Gastroesophageal sphincter (tissue), 4 donors: ENCODE measurements around the gene GLOD5. TPM values are rescaled to one million over a fixed set of nuclear protein-coding genes. Genes with fewer than 3 reads are reported as not detected.

Source experiments
- ATAC-seq: fragments of 150-250 bp; one replicate; pipeline ENCODE4 v1.9.1; 2016; ENCODE audit warnings: mild to moderate bottlenecking, moderate library complexity
- H3K27ac ChIP-seq, 4 donors: fragments of 200-600 bp; sonication (generic) in 3 of 4; 1 replicate in 3 of 4; 2 replicates in 1 of 4; pipeline ENCODE4 v1.5.1; 2016 to 2019
- H3K27me3 ChIP-seq: fragments of 200-600 bp; sonication (generic); one replicate; pipeline ENCODE4 v1.5.1; 2019
- H3K36me3 ChIP-seq, 2 donors: fragments of 200-600 bp; sonication (generic); one replicate each; pipeline ENCODE4 v1.5.1; 2019; ENCODE audit warnings: control low read depth in 1 of 2
- H3K4me1 ChIP-seq, 3 donors: fragments of 200-600 bp; sonication (generic); 1 replicate in 2 of 3; 2 replicates in 1 of 3; pipeline ENCODE4 v1.5.1; 2016 to 2019; ENCODE audit warnings: control low read depth in 2 of 3
- H3K4me3 ChIP-seq, 2 donors: fragments of 200-600 bp; sonication (generic); one replicate each; pipeline ENCODE4 v1.5.1; 2019; ENCODE audit warnings: mild to moderate bottlenecking in 1 of 2, moderate library complexity in 1 of 2
- H3K9me3 ChIP-seq, 3 donors: fragments of 200-600 bp; sonication (generic); one replicate each; pipeline ENCODE4 v1.5.1; 2017 to 2019; ENCODE audit warnings: control low read depth in 2 of 3
- CTCF ChIP-seq, 4 experiments: fragments of 200-600 bp in 2 of 4; fragments of 450-650 bp in 2 of 4; sonication (generic) in 1 of 4; IDR thresholded peaks; one replicate each; pipeline ENCODE4 v1.5.1; 2017 to 2019; ENCODE audit warnings: antibody characterized with exemption in 4 of 4, mild to moderate bottlenecking in 2 of 4, moderate library complexity in 2 of 4
- EP300 ChIP-seq: sonication (generic); formaldehyde crosslinking; IDR thresholded peaks from one replicate; pipeline ENCODE4 v1.6.1; 2017; ENCODE audit warnings: antibody characterized with exemption, mild to moderate bottlenecking
- POLR2A ChIP-seq, 2 donors: fragments of 450-650 bp; IDR thresholded peaks; one replicate each; pipeline ENCODE4 v1.6.1; 2017; ENCODE audit warnings: antibody characterized with exemption in 2 of 2, mild to moderate bottlenecking in 2 of 2, moderate library complexity in 1 of 2
- POLR2AphosphoS5 ChIP-seq: sonication (generic); formaldehyde crosslinking; IDR thresholded peaks from one replicate; pipeline ENCODE4 v1.6.1; 2017; ENCODE audit warnings: antibody characterized with exemption
- WGBS, 2 donors: methylation state at CpG; one replicate each; pipeline ENCODE4 v1.1.5; 2018; ENCODE audit warnings: low coverage in 1 of 2; 5-methylcytosine and 5-hydroxymethylcytosine counted together
- total RNA-seq, 4 donors: library from RNA; depleted of rRNA; stranded (reverse); fragments of >200 nt; gene quantifications; one replicate each; pipeline ENCODE4 v1.1.0, GENCODE V29; 2016

Gene GLOD5
- total RNA-seq, 4 donors from 2014 or later: not detected

- TF ChIP-seq POLR2A (IDR thresholded peaks at IDR 0.05) (no peak), POLR2AphosphoS5 (no peak), CTCF (IDR thresholded peaks at IDR 0.05) (no peak), EP300 (no peak)
- peaks cover 7% of the 10 kb centered on the region for H3K27me3 ChIP-seq
- no peaks in the 10 kb centered on the region for H3K4me1 ChIP-seq
- H3K36me3 ChIP-seq: no peaks in the 10 kb centered on the region
- 60% methylated on average over 2 of the region's 7 CpGs; no CpG with 5 or more reads in 1 of the 2 donors for WGBS, 2 donors
- H3K27ac ChIP-seq: no peak within 1 kb of the TSS
- no peaks in the 10 kb centered on the region for H3K9me3 ChIP-seq
- no peak for ATAC-seq
- H3K4me3 ChIP-seq: no peak within 1 kb of the TSS
These were observed 24.8 kb downstream of the GLOD5 start, which contains the start of gene GATA1 for GRCh38 chrX:48786341-48786800. GATA1 (plus strand) TSS chrX:48786590; CDS start chrX:48791110, 4,520 bp downstream.

- no peak overlapping the region for H3K4me3 ChIP-seq
- TF ChIP-seq POLR2A (IDR thresholded peaks at IDR 0.05) (no peak), CTCF (IDR thresholded peaks at IDR 0.05) (no peak), POLR2AphosphoS5 (no peak), EP300 (no peak)
- ATAC-seq: no peak
These were observed 25.4 kb downstream of the GLOD5 start for GRCh38 chrX:48786825-48787504.

GRCh38 chrX:48787505-48788443 lies 26.2 kb downstream of the GLOD5 start:
- Histone ChIP-seq H3K9me3 (no peaks in the 10 kb centered on the region), H3K4me1 (no peaks in the 10 kb centered on the region), H3K36me3 (no peaks in the 10 kb centered on the region), H3K27ac (no peak overlapping the region), H3K27me3 (peaks cover 7% of the 10 kb centered on the region), H3K4me3 (no peak overlapping the region)
- 32 to 59% methylated on average over 6 to 7 of the region's 17 CpGs for WGBS, 2 donors
- TF ChIP-seq CTCF (IDR thresholded peaks at IDR 0.05) (no peak), EP300 (no peak), POLR2A (IDR thresholded peaks at IDR 0.05) (no peak), POLR2AphosphoS5 (no peak)
- ATAC-seq: no peak

More at GRCh38 chrX:48786825-48787504, 25.4 kb downstream of the GLOD5 start:
- no peak overlapping the region for H3K27ac ChIP-seq
- H3K9me3 ChIP-seq: no peaks in the 10 kb centered on the region
- 67 to 72% methylated on average over 6 of the region's 6 CpGs for WGBS, 2 donors
- H3K36me3 ChIP-seq: no peaks in the 10 kb centered on the region
- no peaks in the 10 kb centered on the region for H3K4me1 ChIP-seq
- peaks cover 7% of the 10 kb centered on the region for H3K27me3 ChIP-seq

GRCh38 chrX:48789366-48790220 lies 28.0 kb downstream of the GLOD5 start:
- no peak for ATAC-seq
- Histone ChIP-seq H3K9me3 (no peaks in the 10 kb centered on the region), H3K27ac (no peak overlapping the region), H3K36me3 (no peaks in the 10 kb centered on the region), H3K4me1 (no peaks in the 10 kb centered on the region), H3K4me3 (no peak overlapping the region), H3K27me3 (peaks cover 7% of the 10 kb centered on the region)
- WGBS, 2 donors: 62 to 83% methylated on average over 4 to 5 of the region's 7 CpGs
- no peak for TF ChIP-seq POLR2A (IDR thresholded peaks at IDR 0.05)
- TF ChIP-seq CTCF (IDR thresholded peaks at IDR 0.05): no peak
- no peak for TF ChIP-seq EP300
- TF ChIP-seq POLR2AphosphoS5: no peak
